OCI-LY7 (cell line): Measurements from ENCODE around the gene SLX4IP. TPM values are rescaled to one million over a fixed set of nuclear protein-coding genes. Genes with fewer than 3 reads are reported as not detected.

ENCODE experiments used
- BruUV-seq: library from RNA; stranded (reverse); fragments of 400-500 nt; replicated peaks from 2 replicates; lab custom pipeline; 2021; lab: Mats Ljungman, UMichigan
- CTCF ChIA-PET: fragments of 300-600 bp; sonication (Branson Sonifier 250); formaldehyde crosslinking; loops from one replicate; lab custom pipeline; 2022; ENCODE audit warnings: antibody characterized with exemption; ENCODE audit not compliant: unreplicated experiment; lab: Charles Lee
- POLR2A ChIA-PET: fragments of 300-600 bp; sonication (Branson Sonifier 250); formaldehyde crosslinking; loops from one replicate; lab custom pipeline; 2022; ENCODE audit warnings: antibody characterized with exemption; lab: Charles Lee
- DNase-seq: peaks from one replicate; pipeline ENCODE4 v3.0.0-alpha.2; 2015; ENCODE audit warnings: low spot score
- H2AFZ ChIP-seq: fragments of 200-600 bp; sonication (generic), shearing (Covaris generic); 2 replicates; pipeline ENCODE4 v1.6.1; 2014; ENCODE audit warnings: mild to moderate bottlenecking, antibody characterized with exemption, low read length, moderate library complexity
- H3K27ac ChIP-seq: fragments of 200-600 bp; sonication (generic); 2 replicates; pipeline ENCODE4 v1.5.1; 2014; ENCODE audit warnings: mixed run types, low read depth, mild to moderate bottlenecking, moderate library complexity, low read length, inconsistent platforms; ENCODE audit not compliant: poor library complexity, severe bottlenecking
- H3K36me3 ChIP-seq: fragments of 200-600 bp; sonication (generic); 2 replicates; pipeline ENCODE4 v1.6.1; 2014; ENCODE audit warnings: mild to moderate bottlenecking, antibody characterized with exemption, low read length, moderate library complexity, mixed read lengths; ENCODE audit not compliant: insufficient read depth
- H3K4me1 ChIP-seq: fragments of 200-600 bp; sonication (generic); 2 replicates; pipeline ENCODE4 v1.5.1; 2014; ENCODE audit warnings: mild to moderate bottlenecking, low read length; ENCODE audit not compliant: insufficient read depth, poor library complexity, severe bottlenecking
- H3K4me2 ChIP-seq: fragments of 200-600 bp; sonication (generic); 2 replicates; pipeline ENCODE4 v1.6.1; 2014; ENCODE audit warnings: mild to moderate bottlenecking, low read length
- H3K4me3 ChIP-seq: fragments of 200-600 bp; sonication (generic); 2 replicates; pipeline ENCODE4 v1.5.1; 2014; ENCODE audit warnings: mild to moderate bottlenecking, low read depth, low read length; ENCODE audit not compliant: poor library complexity, severe bottlenecking
- H3K79me2 ChIP-seq: fragments of 200-600 bp; sonication (generic); 2 replicates; pipeline ENCODE4 v1.6.1; 2016; ENCODE audit warnings: low read depth, mild to moderate bottlenecking, low read length, moderate library complexity, mixed read lengths; ENCODE audit not compliant: insufficient read depth
- H3K9me2 ChIP-seq: fragments of 200-600 bp; sonication (generic); 2 replicates; pipeline ENCODE4 v1.6.1; 2016; ENCODE audit warnings: mild to moderate bottlenecking, low read length, mixed read lengths; ENCODE audit not compliant: insufficient read depth
- H3K9me3 ChIP-seq: fragments of 200-600 bp; sonication (generic); 2 replicates; pipeline ENCODE4 v1.6.1; 2014; ENCODE audit warnings: mild to moderate bottlenecking, mixed run types, low read length, mixed read lengths
- H4K20me1 ChIP-seq: fragments of 200-600 bp; sonication (generic); 2 replicates; pipeline ENCODE4 v1.6.1; 2014; ENCODE audit warnings: mild to moderate bottlenecking, antibody characterized with exemption, low read length, moderate library complexity, mixed read lengths; ENCODE audit not compliant: insufficient read depth
- CTCF ChIP-seq: fragments of 200-600 bp; sonication (generic); conservative IDR thresholded peaks from 2 replicates; pipeline ENCODE4 v1.5.1; 2014; ENCODE audit warnings: mild to moderate bottlenecking, antibody characterized with exemption, low read length, moderate library complexity, mixed read lengths
- EZH2phosphoT487 ChIP-seq: fragments of 200-600 bp; sonication (generic); IDR thresholded peaks from 2 replicates; pipeline ENCODE4 v1.6.1; 2018; ENCODE audit warnings: low read depth, borderline replicate concordance, mild to moderate bottlenecking, mixed run types, antibody characterized with exemption, low read length, moderate library complexity, mixed read lengths
- intact Hi-C: fragments of 100-400 bp; cut with micrococcal nuclease; formaldehyde crosslinking; loops from one replicate; pipeline ENCODE4 v1.10.0; 2022; ENCODE audit not compliant: unreplicated experiment
- total RNA-seq, 2 experiments: library from RNA; depleted of rRNA in 1 of 2; stranded (reverse); fragments of >200 nt in 1 of 2; shearing (Covaris generic) in 1 of 2; gene quantifications; 2 replicates each; pipeline ENCODE4 v1.2.3, GENCODE V29; 2014 to 2022

The SLX4IP gene
- total RNA-seq, 2 experiments from 2014 or later, result 4.1 to 9.2 TPM

- ChIA-PET CTCF (no interaction called here), POLR2A (interaction anchor here (0.7 to 1.0 kb wide), 2 partner anchors 16 to 345 kb away, joined by 3 to 4 read pairs; no protein-coding TSS in a partner anchor)
- no peak for DNase-seq
- Histone ChIP-seq H3K79me2 (no peaks in the 10 kb centered on the region), H3K4me1 (no peaks in the 10 kb centered on the region), H4K20me1 (peaks cover 4% of the 10 kb centered on the region; the same call in 1 of the 2 replicates), H3K4me3 (no peak overlapping the region), H3K27ac (no peak overlapping the region), H3K36me3 (no peaks in the 10 kb centered on the region), H3K4me2 (no peak overlapping the region), H3K9me2 (no peaks in the 10 kb centered on the region), H3K9me3 (no peaks in the 10 kb centered on the region), H2AFZ (no peak overlapping the region)
- BruUV-seq, result no TSS peak
- TF ChIP-seq EZH2phosphoT487 (no peak), CTCF (no peak)
- intact Hi-C loops, result loop anchor here (10.0 kb wide), 1 partner anchor 556 kb away; no protein-coding TSS in a partner anchor
Measured at GRCh38 chr20:10530883-10531282, 95.8 kb downstream of the SLX4IP start.

GRCh38 chr20:10531848-10532247, 96.7 kb downstream of the SLX4IP start:
- Histone ChIP-seq H3K36me3 (no peaks in the 10 kb centered on the region), H3K9me2 (no peaks in the 10 kb centered on the region), H3K4me2 (no peak overlapping the region), H2AFZ (no peak overlapping the region), H3K4me3 (no peak overlapping the region), H3K27ac (no peak overlapping the region), H4K20me1 (0 out of 2 replicates have a peak, but pooled peaks cover 4% of the 10 kb centered on the region), H3K4me1 (no peaks in the 10 kb centered on the region), H3K79me2 (no peaks in the 10 kb centered on the region), H3K9me3 (no peaks in the 10 kb centered on the region)
- intact Hi-C loops, result loop anchor here (10.0 kb wide), 1 partner anchor 557 kb away; no protein-coding TSS in a partner anchor
- ChIA-PET POLR2A (no interaction called here), CTCF (no interaction called here)
- no TSS peak for BruUV-seq
- DNase-seq, result no peak
- no peak for TF ChIP-seq EZH2phosphoT487
- TF ChIP-seq CTCF, result no peak

GRCh38 chr20:10532361-10532760, 97.3 kb downstream of the SLX4IP start:
- Histone ChIP-seq H3K4me1 (no peaks in the 10 kb centered on the region), H3K9me2 (no peaks in the 10 kb centered on the region), H3K4me2 (no peak overlapping the region), H3K9me3 (no peaks in the 10 kb centered on the region), H2AFZ (no peak overlapping the region), H3K79me2 (no peaks in the 10 kb centered on the region), H4K20me1 (0 out of 2 replicates have a peak, but pooled peaks cover 4% of the 10 kb centered on the region), H3K27ac (no peak overlapping the region), H3K36me3 (no peaks in the 10 kb centered on the region), H3K4me3 (no peak overlapping the region)
- no peak for DNase-seq
- ChIA-PET CTCF (no interaction called here), POLR2A (no interaction called here)
- intact Hi-C loops, result loop anchor here (10.0 kb wide), 1 partner anchor 558 kb away; no protein-coding TSS in a partner anchor
- TF ChIP-seq EZH2phosphoT487, result no peak
- TF ChIP-seq CTCF, result no peak
- no TSS peak for BruUV-seq
